HepG2 (cell line): ENCODE data around the gene CPA5.

Source experiments
- EEA1 ChIP-seq: sonication (generic); formaldehyde crosslinking; IDR thresholded peaks from 2 replicates; pipeline ENCODE4 v1.5.1; 2020; ENCODE audit warnings: mild to moderate bottlenecking, missing genetic modification reagents, borderline replicate concordance
- TF ChIP-seq, protein P1 (sequence below): sonication (generic); formaldehyde crosslinking; IDR thresholded peaks from 2 replicates; pipeline ENCODE4 v1.5.0; 2020; ENCODE audit warnings: mild to moderate bottlenecking, missing genetic modification reagents, moderate library complexity

DNA sequence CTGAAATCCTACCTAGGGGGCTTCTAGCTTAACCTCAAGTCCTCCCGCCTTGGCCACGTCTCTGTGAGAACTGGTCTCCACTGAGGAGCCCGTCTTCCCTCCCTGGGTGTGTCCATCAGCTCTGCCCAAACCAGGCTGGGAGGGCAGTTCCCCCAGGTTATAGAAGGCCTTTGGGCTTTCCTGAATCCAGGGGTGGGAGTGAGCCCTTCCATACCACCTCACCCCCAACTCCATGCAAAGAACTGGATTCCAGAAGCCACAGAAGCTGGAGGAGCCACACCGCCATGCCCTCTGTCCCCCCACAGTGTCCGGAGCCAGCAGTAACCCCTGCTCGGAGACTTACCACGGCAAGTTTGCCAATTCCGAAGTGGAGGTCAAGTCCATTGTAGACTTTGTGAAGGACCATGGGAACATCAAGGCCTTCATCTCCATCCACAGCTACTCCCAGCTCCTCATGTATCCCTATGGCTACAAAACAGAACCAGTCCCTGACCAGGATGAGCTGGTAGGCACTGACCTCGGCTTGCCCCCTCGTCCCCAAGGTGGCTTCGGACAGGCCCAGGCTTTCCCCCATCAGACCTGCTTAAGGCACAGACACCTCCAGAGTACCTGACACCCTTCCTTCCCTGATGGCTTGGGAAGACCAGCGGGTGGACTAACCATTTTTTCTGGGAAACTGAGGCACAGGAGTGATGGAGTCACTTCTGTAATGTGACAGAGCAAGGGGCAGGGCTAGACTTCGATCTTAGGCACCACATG, 40.4 kb downstream of the CPA5 start:
- TF ChIP-seq EEA1 (CRISPR knock-in tag), result no peak
- TF ChIP-seq, protein P1, sequence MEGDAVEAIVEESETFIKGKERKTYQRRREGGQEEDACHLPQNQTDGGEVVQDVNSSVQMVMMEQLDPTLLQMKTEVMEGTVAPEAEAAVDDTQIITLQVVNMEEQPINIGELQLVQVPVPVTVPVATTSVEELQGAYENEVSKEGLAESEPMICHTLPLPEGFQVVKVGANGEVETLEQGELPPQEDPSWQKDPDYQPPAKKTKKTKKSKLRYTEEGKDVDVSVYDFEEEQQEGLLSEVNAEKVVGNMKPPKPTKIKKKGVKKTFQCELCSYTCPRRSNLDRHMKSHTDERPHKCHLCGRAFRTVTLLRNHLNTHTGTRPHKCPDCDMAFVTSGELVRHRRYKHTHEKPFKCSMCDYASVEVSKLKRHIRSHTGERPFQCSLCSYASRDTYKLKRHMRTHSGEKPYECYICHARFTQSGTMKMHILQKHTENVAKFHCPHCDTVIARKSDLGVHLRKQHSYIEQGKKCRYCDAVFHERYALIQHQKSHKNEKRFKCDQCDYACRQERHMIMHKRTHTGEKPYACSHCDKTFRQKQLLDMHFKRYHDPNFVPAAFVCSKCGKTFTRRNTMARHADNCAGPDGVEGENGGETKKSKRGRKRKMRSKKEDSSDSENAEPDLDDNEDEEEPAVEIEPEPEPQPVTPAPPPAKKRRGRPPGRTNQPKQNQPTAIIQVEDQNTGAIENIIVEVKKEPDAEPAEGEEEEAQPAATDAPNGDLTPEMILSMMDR, result no peak
